Measurements from ENCODE around the gene TAPT1. TPM values are rescaled to one million over a fixed set of nuclear protein-coding genes. Genes with fewer than 3 reads are reported as not detected.

TAPT1 gene
- total RNA-seq, 1 experiment from 2014 or later = 11.1 TPM

DNA sequence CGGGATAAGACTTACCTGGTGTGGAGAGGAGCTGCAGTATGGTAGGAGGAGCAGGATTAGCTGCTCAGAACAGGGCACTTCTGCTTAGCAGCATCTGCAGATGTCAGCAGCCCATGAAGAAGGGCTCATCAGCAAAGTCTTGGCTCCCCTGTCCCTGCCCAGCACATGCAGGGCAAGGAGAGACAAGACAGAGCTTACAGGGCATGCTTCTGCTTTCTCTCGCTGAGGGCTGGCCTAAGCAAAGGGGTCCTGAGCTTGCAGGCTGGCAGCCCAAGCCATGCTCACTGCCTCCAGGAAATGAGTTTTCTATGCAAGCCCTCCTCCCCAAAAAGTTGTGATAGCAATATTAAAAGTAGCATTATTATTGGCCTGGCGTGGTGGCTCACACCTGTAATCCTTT lies 39.5 kb upstream of the TAPT1 start:
- Histone ChIP-seq H3K9me3 (ENCODE audit: control insufficient read depth, low read depth, low read length) (no peaks in the 10 kb centered on the region), H3K23ac (ENCODE audit: insufficient read length, low read depth, low read length) (no peak overlapping the region), H3K4ac (ENCODE audit: low read depth, low read length) (no peak overlapping the region), H2BK12ac (ENCODE audit: insufficient read length, low read depth, low read length) (no peak overlapping the region), H3K56ac (ENCODE audit: insufficient read length, low read depth, low read length) (no peak overlapping the region), H2AFZ (ENCODE audit: low read length) (no peak overlapping the region), H3K79me2 (ENCODE audit: insufficient read depth, low read length) (no peaks in the 10 kb centered on the region), H3T11ph (ENCODE audit: low read length) (no peak overlapping the region), H3K27ac (ENCODE audit: insufficient read length, low read depth, low read length) (no peak overlapping the region), H3K14ac (ENCODE audit: insufficient read depth, low read length) (no peak overlapping the region), H3K18ac (ENCODE audit: insufficient read length, low read depth, low read length) (no peak overlapping the region), H2BK5ac (ENCODE audit: insufficient read length, low read length) (no peak overlapping the region), H2BK15ac (ENCODE audit: low read depth, low read length) (no peak overlapping the region), H3K9ac (ENCODE audit: extremely low read depth, insufficient read length, low read length) (no peak overlapping the region), H2BK120ac (ENCODE audit: low read depth, low read length, poor library complexity, severe bottlenecking) (no peak overlapping the region), H4K91ac (ENCODE audit: insufficient read length, low read depth, low read length) (no peak overlapping the region), H3K4me2 (ENCODE audit: insufficient read depth, insufficient read length, low read length) (no peak overlapping the region), H2BK20ac (ENCODE audit: low read depth, low read length, poor library complexity, severe bottlenecking) (no peak overlapping the region), H3K23me2 (ENCODE audit: insufficient read length, low read depth, low read length, poor library complexity, severe bottlenecking) (no peaks in the 10 kb centered on the region), H2AK5ac (ENCODE audit: insufficient read length, low read length) (no peak overlapping the region), H4K5ac (ENCODE audit: insufficient read length, low read depth, low read length) (no peak overlapping the region), H3K79me1 (ENCODE audit: insufficient read depth, low read depth, low read length, poor library complexity, severe bottlenecking) (no peaks in the 10 kb centered on the region), H4K20me1 (ENCODE audit: control insufficient read depth, insufficient read depth, insufficient read length) (no peaks in the 10 kb centered on the region), H4K8ac (replicated peaks; ENCODE audit: insufficient read length, low read depth, low read length) (no peak overlapping the region), H3K4me1 (ENCODE audit: insufficient read depth, low read length) (no peaks in the 10 kb centered on the region), H3K27me3 (ENCODE audit: insufficient read depth, low read length) (no peaks in the 10 kb centered on the region)
- DNase-seq = no peak
- Mint-ChIP-seq H3K4me1 (peaks cover 0 to 2% of the 10 kb centered on the region in 2 experiments; a peak in 1 of 4 replicates), H3K27ac (peak overlapping the region in 1 of 3 experiments; percentile 30; a peak in 1 of 7 replicates), H3K27me3 (ENCODE audit: low read depth) (no peaks in the 10 kb centered on the region; the same call in 1 of the 2 replicates), H3K4me3 (no peak overlapping the region), H3K36me3 (ENCODE audit: insufficient read depth in 1 of 3, low read depth in 3 of 3) (no peaks in the 10 kb centered on the region; a peak in 1 of 7 replicates), H3K9me3 (no peaks in the 10 kb centered on the region)
- WGBS (ENCODE audit: extremely low coverage, insufficient read length, low lambda C conversion rate) = no CpG with 5 or more reads among the region's 3 CpGs
- no peak for TF ChIP-seq CTCF (conservative IDR thresholded peaks at IDR 0.05)
